Right forelimb (tissue), 1 donor: ENCODE measurements around the gene S100A8.
"Not testable (repeated sequence)": the region's sequence is repeated elsewhere in the genome, so short reads cannot be mapped to it uniquely, and the experiment has no call there.

Source experiments
- DNase-seq: peaks from one replicate; pipeline ENCODE4 v3.0.0-alpha.2; 2018

S100A8 gene

GRCh38 chr1:153390938-153391710, at the start of gene S100A8:
TSS of gene S100A8 (minus strand) at chr1:153391073. CDS start at chr1:153390535, 538 bp downstream.
- no peak for DNase-seq

GRCh38 chr1:153439273-153439672, 48.4 kb upstream of the S100A8 start:
- DNase-seq, result no peak

- DNase-seq, result no peak
Measured at GRCh38 chr1:153438599-153438998, 47.7 kb upstream of the S100A8 start.

- DNase-seq, result no peak
Measured at GRCh38 chr1:153437236-153437635, 46.4 kb upstream of the S100A8 start.

GRCh38 chr1:153434746-153435455, 44.0 kb upstream of the S100A8 start:
- DNase-seq, result no peak

GRCh38 chr1:153432874-153433681, 42.2 kb upstream of the S100A8 start:
- DNase-seq, result no peak

GRCh38 chr1:153431928-153432327, 41.1 kb upstream of the S100A8 start:
- no peak for DNase-seq

GRCh38 chr1:153431427-153431826, 40.6 kb upstream of the S100A8 start:
- DNase-seq, result no peak

- no peak for DNase-seq
Measured at GRCh38 chr1:153431002-153431401, 40.1 kb upstream of the S100A8 start.

GRCh38 chr1:153430561-153430960, 39.7 kb upstream of the S100A8 start:
- no peak for DNase-seq

- no peak for DNase-seq
Measured at GRCh38 chr1:153430166-153430553, 39.3 kb upstream of the S100A8 start.

GRCh38 chr1:153429266-153430165, 38.6 kb upstream of the S100A8 start:
- DNase-seq, result no peak

- DNase-seq, result no peak
Measured at GRCh38 chr1:153428791-153429190, 37.9 kb upstream of the S100A8 start.

GRCh38 chr1:153428073-153428638, 37.3 kb upstream of the S100A8 start:
- no peak for DNase-seq

GRCh38 chr1:153426809-153427208, 35.9 kb upstream of the S100A8 start:
- DNase-seq, result no peak

GRCh38 chr1:153422450-153423068, 31.7 kb upstream of the S100A8 start:
- peak; percentile 77 for DNase-seq

GRCh38 chr1:153420306-153420705, 29.4 kb upstream of the S100A8 start:
- no peak for DNase-seq

GRCh38 chr1:153419436-153419793, 28.5 kb upstream of the S100A8 start:
- DNase-seq, result not testable (repeated sequence)

- DNase-seq, result not testable (repeated sequence)
Measured at GRCh38 chr1:153418758-153419435, 28.0 kb upstream of the S100A8 start.

GRCh38 chr1:153417136-153417888, 26.4 kb upstream of the S100A8 start:
- no peak for DNase-seq
